Measurements from ENCODE around the gene IRAK2. TPM values are rescaled to one million over a fixed set of nuclear protein-coding genes. Genes with fewer than 3 reads are reported as not detected.

Gene IRAK2
- total and polyA plus RNA-seq, 12 donors = 2.1 to 8.7 (median 4.9) TPM

- H3K4me3 ChIP-seq = no peak overlapping the region
- H3K27ac ChIP-seq = no peak overlapping the region
- 89 to 92% (median 91%) methylated on average over 6 of the region's 6 CpGs for WGBS, 4 donors
- H3K4me1 ChIP-seq (replicated peaks in 1 of 2) = no peaks in the 10 kb centered on the region
- TF ChIP-seq CTCF (IDR thresholded peaks at IDR 0.05) = no peak
- no peak for TF ChIP-seq POLR2A (IDR thresholded peaks at IDR 0.05)
- no peaks in the 10 kb centered on the region for H3K27me3 ChIP-seq
- no peaks in the 10 kb centered on the region for H3K9me3 ChIP-seq (replicated peaks in 1 of 3)
- no peak for DNase-seq
- intact Hi-C loops (cut with DNase I) = no loop called here
- H3K36me3 ChIP-seq (replicated peaks in 1 of 2) = no peaks in the 10 kb centered on the region
Measured at GRCh38 chr3:10215578-10216368, 51.1 kb downstream of the IRAK2 start.

- TF ChIP-seq POLR2A (IDR thresholded peaks at IDR 0.05) (no peak), CTCF (IDR thresholded peaks at IDR 0.05) (no peak)
- intact Hi-C loops (cut with DNase I) = no loop called here
- H3K4me3 ChIP-seq = no peak overlapping the region
- no peaks in the 10 kb centered on the region for H3K27me3 ChIP-seq
- WGBS, 4 donors = 63 to 99% (median 88%) methylated on average over 3 of the region's 3 CpGs
- no peaks in the 10 kb centered on the region for H3K36me3 ChIP-seq (replicated peaks in 1 of 2)
- no peaks in the 10 kb centered on the region for H3K9me3 ChIP-seq (replicated peaks in 1 of 3)
- H3K27ac ChIP-seq = no peak overlapping the region
- no peaks in the 10 kb centered on the region for H3K4me1 ChIP-seq (replicated peaks in 1 of 2)
- DNase-seq = no peak
Measured at GRCh38 chr3:10217359-10217758, 52.6 kb downstream of the IRAK2 start.

DNA sequence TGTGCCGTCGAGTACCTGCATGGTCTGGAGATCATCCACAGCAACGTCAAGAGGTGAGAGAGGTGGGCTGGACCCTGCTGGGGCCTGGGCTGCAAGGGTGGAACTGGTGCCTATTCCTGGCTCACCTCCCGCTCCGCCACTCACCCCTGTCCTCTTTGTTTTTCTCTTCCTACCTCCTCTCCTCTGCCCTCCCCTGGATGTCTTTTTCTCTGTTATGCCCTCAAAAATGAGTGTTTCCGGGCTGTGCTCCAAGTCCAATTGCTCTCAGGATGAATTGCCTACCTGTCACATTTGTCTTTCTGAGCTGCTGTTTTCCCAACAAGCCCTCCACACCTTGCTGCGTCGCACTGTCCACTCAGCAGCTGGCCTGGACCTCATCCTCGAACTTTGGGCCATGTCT lies 55.0 kb downstream of the IRAK2 start:
- Histone ChIP-seq H3K4me3 (no peak overlapping the region), H3K27me3 (no peaks in the 10 kb centered on the region), H3K27ac (no peak overlapping the region), H3K4me1 (replicated peaks in 1 of 2) (peaks cover 0 to 1% of the 10 kb centered on the region in 2 donors), H3K9me3 (replicated peaks in 1 of 3) (no peaks in the 10 kb centered on the region), H3K36me3 (replicated peaks in 1 of 2) (peaks cover 0 to 11% of the 10 kb centered on the region in 2 donors)
- TF ChIP-seq POLR2A (IDR thresholded peaks at IDR 0.05) (no peak), CTCF (IDR thresholded peaks at IDR 0.05) (no peak)
- no peak for DNase-seq
- intact Hi-C loops (cut with DNase I) = loop anchor here in 1 of 2 donors (10.0 kb wide), 1 partner anchor 45 kb away; no protein-coding TSS in a partner anchor
- WGBS, 4 donors = 81 to 89% (median 84%) methylated on average over 8 to 9 of the region's 9 CpGs

GRCh38 chr3:10223676-10224639 lies 59.2 kb downstream of the IRAK2 start:
- TF ChIP-seq CTCF (IDR thresholded peaks at IDR 0.05) (no peak), POLR2A (IDR thresholded peaks at IDR 0.05) (no peak)
- intact Hi-C loops (cut with DNase I) = loop anchor here in 1 of 2 donors (10.0 kb wide), 1 partner anchor 49 kb away; no protein-coding TSS in a partner anchor
- peaks cover 0 to 11% of the 10 kb centered on the region in 2 donors for H3K4me1 ChIP-seq (replicated peaks in 1 of 2)
- H3K9me3 ChIP-seq (replicated peaks in 1 of 3) = no peaks in the 10 kb centered on the region
- peaks cover 0 to 11% of the 10 kb centered on the region in 2 donors for H3K36me3 ChIP-seq (replicated peaks in 1 of 2)
- DNase-seq = no peak
- H3K27me3 ChIP-seq = no peaks in the 10 kb centered on the region
- no peak overlapping the region for H3K4me3 ChIP-seq
- WGBS, 4 donors = 79 to 81% (median 79%) methylated on average over 9 to 10 of the region's 10 CpGs
- H3K27ac ChIP-seq = no peak overlapping the region
